ENCODE data around the gene ELAVL3. TPM values are rescaled to one million over a fixed set of nuclear protein-coding genes. Genes with fewer than 3 reads are reported as not detected.

ELAVL3 gene
- total and polyA plus RNA-seq, 2 of the 4 experiments (the other 2 are of a cell fraction), result not detected

DNA sequence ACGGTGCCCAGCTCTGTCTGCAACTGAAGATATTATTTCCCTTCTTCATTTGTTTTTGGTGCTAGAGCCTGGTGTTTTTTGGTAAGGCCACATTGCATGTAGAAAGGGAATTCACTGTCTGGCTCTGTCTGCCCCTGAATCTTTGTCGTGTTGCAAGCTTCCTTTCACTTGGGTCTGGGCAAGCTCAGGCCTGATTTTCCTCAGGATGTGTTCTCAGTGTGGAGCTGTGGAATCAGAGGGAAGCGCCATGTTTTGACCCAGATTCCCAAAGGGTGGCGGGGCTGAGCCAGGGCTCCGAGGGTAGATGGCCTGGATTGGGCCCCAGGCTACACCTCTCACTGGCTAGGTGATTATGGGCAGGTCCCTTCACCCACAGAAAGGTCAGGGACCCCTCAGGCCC is 36.8 kb downstream of the ELAVL3 start:
- Histone ChIP-seq H4K8ac (ENCODE audit: low read depth in 2 of 2, low read length in 2 of 2) (no peak overlapping the region), H3K56ac (ENCODE audit: extremely low read depth, insufficient read depth, low read length) (no peak overlapping the region), H3K4me2 (ENCODE audit: low read depth, low read length) (no peak overlapping the region), H2AK5ac (ENCODE audit: low read depth, low read length) (no peak overlapping the region), H2BK20ac (ENCODE audit: low read depth, low read length) (no peak overlapping the region), H3K23ac (ENCODE audit: low read depth, low read length) (no peak overlapping the region), H3K4ac (ENCODE audit: low read depth, low read length) (no peak overlapping the region), H2BK120ac (ENCODE audit: low read depth, low read length) (no peak overlapping the region), H3K27me3 (ENCODE audit: control insufficient read depth, insufficient read depth, low read length) (no peaks in the 10 kb centered on the region), H2BK5ac (ENCODE audit: low read depth, low read length, poor library complexity, severe bottlenecking) (no peak overlapping the region), H3K9me3 (ENCODE audit: control insufficient read depth, insufficient read depth, low read length) (no peaks in the 10 kb centered on the region), H3K18ac (ENCODE audit: low read depth, low read length) (no peak overlapping the region), H2BK15ac (ENCODE audit: low read depth, low read length) (no peak overlapping the region), H4K5ac (ENCODE audit: low read depth, low read length) (no peak overlapping the region), H3K14ac (replicated peaks; ENCODE audit: low read depth, low read length) (no peak overlapping the region), H4K20me1 (ENCODE audit: insufficient read depth, low read length) (peaks cover 4% of the 10 kb centered on the region; the same call in 1 of the 2 replicates), H3K4me3 (ENCODE audit: insufficient read depth, low read depth, low read length) (no peak overlapping the region), H3K4me1 (ENCODE audit: control insufficient read depth, insufficient read depth, low read length) (no peaks in the 10 kb centered on the region), H3K36me3 (ENCODE audit: control insufficient read depth, insufficient read depth, low read length) (peaks cover 61% of the 10 kb centered on the region), H3K79me1 (ENCODE audit: low read depth in 1 of 2, low read length in 2 of 2) (peaks cover 3 to 29% of the 10 kb centered on the region in 2 experiments), H2AK9ac (replicated peaks; ENCODE audit: low read depth, low read length, poor library complexity) (peak overlapping the region; percentile 37), H3K9ac (ENCODE audit: low read depth, low read length) (no peak overlapping the region), H2AFZ (replicated peaks; ENCODE audit: low read length, poor library complexity) (no peak overlapping the region), H4K91ac (ENCODE audit: insufficient read depth, low read depth, low read length) (no peak overlapping the region), H3K9me1 (ENCODE audit: insufficient read depth, low read length) (no peaks in the 10 kb centered on the region), H3K27ac (ENCODE audit: insufficient read depth, low read length) (no peak overlapping the region)
- WGBS, 2 experiments (ENCODE audit: extremely low coverage in 2 of 2, insufficient read length in 1 of 2), result 100% methylated on average over 2 of the region's 5 CpGs; no CpG with 5 or more reads in 1 of the 2 experiments
- DNase-seq (no peak), ATAC-seq (ENCODE audit: low read depth) (no peak)
- in situ Hi-C loops (cut with MboI; ENCODE audit: low sequenced_read_pairs), result no loop called here
- ChIA-PET CTCF (interaction anchor here (1.0 kb wide), 1 partner anchor 8 kb away, joined by 7 read pairs; no protein-coding TSS in a partner anchor), POLR2A (ENCODE audit: unreplicated experiment) (interaction anchor here (0.7 kb wide), 1 partner anchor 8 kb away, joined by 3 read pairs; no protein-coding TSS in a partner anchor)
- intact Hi-C loops (cut with micrococcal nuclease), result no loop called here
- TF ChIP-seq RCOR1 (IDR thresholded peaks at IDR 0.05; ENCODE audit: insufficient replicate concordance, low read length), result no peak
- no peak for TF ChIP-seq NFE2L2 (IDR thresholded peaks at IDR 0.05; ENCODE audit: low read depth, low read length)
- no peak for TF ChIP-seq MXI1 (IDR thresholded peaks at IDR 0.05; ENCODE audit: borderline replicate concordance, low read depth, low read length)
- TF ChIP-seq CTCF (conservative IDR thresholded peaks at IDR 0.05; ENCODE audit: low read depth, low read length), result no peak
- TF ChIP-seq, protein P1, sequence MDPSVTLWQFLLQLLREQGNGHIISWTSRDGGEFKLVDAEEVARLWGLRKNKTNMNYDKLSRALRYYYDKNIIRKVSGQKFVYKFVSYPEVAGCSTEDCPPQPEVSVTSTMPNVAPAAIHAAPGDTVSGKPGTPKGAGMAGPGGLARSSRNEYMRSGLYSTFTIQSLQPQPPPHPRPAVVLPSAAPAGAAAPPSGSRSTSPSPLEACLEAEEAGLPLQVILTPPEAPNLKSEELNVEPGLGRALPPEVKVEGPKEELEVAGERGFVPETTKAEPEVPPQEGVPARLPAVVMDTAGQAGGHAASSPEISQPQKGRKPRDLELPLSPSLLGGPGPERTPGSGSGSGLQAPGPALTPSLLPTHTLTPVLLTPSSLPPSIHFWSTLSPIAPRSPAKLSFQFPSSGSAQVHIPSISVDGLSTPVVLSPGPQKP (IDR thresholded peaks at IDR 0.05; ENCODE audit: borderline replicate concordance, low read depth, low read length), result no peak
- no peak for TF ChIP-seq SMC3 (IDR thresholded peaks at IDR 0.05; ENCODE audit: low read depth, low read length)
- BruUV-seq (replicated peaks), result no TSS peak
- dilution Hi-C loops (cut with HindIII; ENCODE audit: low sequenced_read_pairs, unreplicated experiment), result no loop called here
